GM18505 (cell line): ENCODE data around the gene IFT122.

Source experiments
- ATAC-seq: cut with Tn5 transposase; IDR thresholded peaks from one replicate; pipeline ENCODE4 v1.9.1; 2021; ENCODE audit not compliant: unreplicated experiment
- POLR2A ChIP-seq: IDR thresholded peaks from 4 replicates; pipeline ENCODE4 v1.6.1; 2011; ENCODE audit warnings: borderline replicate concordance; ENCODE audit not compliant: insufficient read depth, insufficient read length; ENCODE audit errors: extremely low read depth

IFT122 gene

GRCh38 chr3:129460155-129460554, 20.1 kb downstream of the IFT122 start:
- TF ChIP-seq POLR2A: no peak

GRCh38 chr3:129460572-129460971, 20.5 kb downstream of the IFT122 start:
- no peak for TF ChIP-seq POLR2A
- no peak for ATAC-seq

More at GRCh38 chr3:129460155-129460554, 20.1 kb downstream of the IFT122 start:
- ATAC-seq: no peak

- no peak for TF ChIP-seq POLR2A
- ATAC-seq: no peak
These were observed 21.0 kb downstream of the IFT122 start for GRCh38 chr3:129461022-129461421.

- no peak for TF ChIP-seq POLR2A
- ATAC-seq: no peak
These were observed 21.6 kb downstream of the IFT122 start for GRCh38 chr3:129461461-129462146.

GRCh38 chr3:129462361-129462968, 22.4 kb downstream of the IFT122 start:
- no peak for ATAC-seq
- no peak for TF ChIP-seq POLR2A

- no peak for ATAC-seq
- no peak for TF ChIP-seq POLR2A
These were observed 23.1 kb downstream of the IFT122 start for GRCh38 chr3:129463094-129463493.

- ATAC-seq: no peak
- no peak for TF ChIP-seq POLR2A
These were observed 23.7 kb downstream of the IFT122 start for GRCh38 chr3:129463716-129464115.

- no peak for ATAC-seq
- TF ChIP-seq POLR2A: no peak
These were observed 27.9 kb downstream of the IFT122 start for GRCh38 chr3:129467932-129468331.

GRCh38 chr3:129469026-129469425, 29.0 kb downstream of the IFT122 start:
- ATAC-seq: no peak
- TF ChIP-seq POLR2A: no peak

GRCh38 chr3:129470861-129471260, 30.8 kb downstream of the IFT122 start:
- no peak for ATAC-seq
- no peak for TF ChIP-seq POLR2A

GRCh38 chr3:129473067-129473768, 33.2 kb downstream of the IFT122 start:
- no peak for TF ChIP-seq POLR2A
- ATAC-seq: no peak

GRCh38 chr3:129473769-129474152, 33.7 kb downstream of the IFT122 start:
- TF ChIP-seq POLR2A: no peak
- no peak for ATAC-seq

GRCh38 chr3:129474984-129475804, 35.2 kb downstream of the IFT122 start:
- no peak for TF ChIP-seq POLR2A
- ATAC-seq: no peak
